KMS-11 (cell line): ENCODE measurements around the gene HNRNPAB.
A peak's percentile ranks its signal among the peaks of the same experiment; 100 is the strongest.

ENCODE experiments used
- H2AFZ ChIP-seq: fragments of 200-600 bp; sonication (generic); 2 replicates; pipeline ENCODE4 v1.6.1; 2016; ENCODE audit warnings: antibody characterized with exemption, mixed run types, low read depth
- H3K27ac ChIP-seq: fragments of 200-600 bp; sonication (generic); 2 replicates; pipeline ENCODE4 v1.6.1; 2016; ENCODE audit warnings: mild to moderate bottlenecking, mixed run types
- H3K27me3 ChIP-seq: fragments of 200-600 bp; sonication (generic); 2 replicates; pipeline ENCODE4 v1.6.1; 2017; ENCODE audit warnings: mild to moderate bottlenecking, low read depth, mixed run types, moderate library complexity; ENCODE audit not compliant: insufficient read depth
- H3K36me3 ChIP-seq: fragments of 200-600 bp; sonication (generic); 2 replicates; pipeline ENCODE4 v1.6.1; 2017; ENCODE audit warnings: mild to moderate bottlenecking, mixed run types; ENCODE audit not compliant: insufficient read depth
- H3K4me1 ChIP-seq: fragments of 200-600 bp; sonication (generic); 2 replicates; pipeline ENCODE4 v1.6.1; 2016; ENCODE audit warnings: mild to moderate bottlenecking, low read depth, mixed run types; ENCODE audit not compliant: poor library complexity, severe bottlenecking
- H3K4me2 ChIP-seq: fragments of 200-600 bp; sonication (generic); 2 replicates; pipeline ENCODE4 v1.7.0; 2016; ENCODE audit warnings: mild to moderate bottlenecking, mixed run types
- H3K4me3 ChIP-seq: fragments of 200-600 bp; sonication (generic); IDR thresholded peaks from 2 replicates; pipeline ENCODE4 v1.6.1; 2017; ENCODE audit warnings: low read depth, low read length, mixed read lengths; ENCODE audit not compliant: insufficient read depth
- H3K79me2 ChIP-seq: fragments of 200-600 bp; sonication (generic); 2 replicates; pipeline ENCODE4 v1.6.1; 2016; ENCODE audit warnings: low read depth, mixed run types; ENCODE audit not compliant: insufficient read depth
- H3K9ac ChIP-seq: fragments of 200-600 bp; sonication (generic); 2 replicates; pipeline ENCODE4 v1.6.1; 2016; ENCODE audit warnings: mild to moderate bottlenecking, mixed run types
- H4K20me1 ChIP-seq: fragments of 200-600 bp; sonication (generic); 2 replicates; pipeline ENCODE4 v1.6.1; 2016; ENCODE audit warnings: mild to moderate bottlenecking, mixed run types; ENCODE audit not compliant: insufficient read depth
- TF ChIP-seq, protein P1 (sequence below): fragments of 200-600 bp; sonication (generic); conservative IDR thresholded peaks from 2 replicates; pipeline ENCODE4 v1.6.1; 2017; ENCODE audit warnings: low read depth, mild to moderate bottlenecking, antibody characterized with exemption, low read length, moderate library complexity, mixed read lengths

HNRNPAB gene

DNA sequence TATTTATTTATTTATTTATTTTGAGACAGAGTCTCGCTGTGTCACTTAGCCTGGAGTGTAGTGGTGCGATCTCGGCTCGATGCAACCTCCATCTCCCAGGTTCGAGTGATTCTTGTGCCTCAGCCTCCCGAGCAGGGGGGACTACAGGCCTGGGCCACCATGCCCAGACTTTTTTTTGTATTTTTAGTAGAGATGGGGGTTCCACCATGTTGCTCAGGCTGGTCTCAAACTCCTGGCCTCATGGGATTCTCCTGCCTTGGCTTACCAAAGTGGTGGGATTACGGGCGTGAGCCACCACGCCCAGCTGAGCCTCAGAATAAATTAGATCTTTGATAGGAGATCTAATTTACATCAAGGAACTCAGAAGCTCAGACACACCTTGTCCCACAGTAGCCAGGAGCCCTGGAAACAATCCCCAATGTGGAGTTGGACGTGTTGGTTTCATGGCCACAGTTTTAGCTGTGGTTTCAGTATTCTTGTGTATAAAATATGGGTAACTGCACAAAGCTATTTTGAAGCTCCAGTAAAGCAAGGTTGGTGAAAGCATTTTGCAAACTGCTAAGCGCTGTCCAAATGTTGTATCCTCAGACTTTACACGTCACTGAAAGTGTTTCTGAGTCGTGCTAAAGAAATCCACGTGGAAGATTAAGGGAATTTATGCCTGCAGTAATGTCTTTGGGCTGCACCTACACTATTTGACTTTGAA is 3.0 kb upstream of the HNRNPAB start:
- Histone ChIP-seq H3K36me3 (peaks cover 5% of the 10 kb centered on the region; the same call in 1 of the 2 replicates), H3K4me3 (no peak overlapping the region), H4K20me1 (peaks cover 12% of the 10 kb centered on the region), H3K4me2 (no peak overlapping the region), H2AFZ (no peak overlapping the region), H3K27ac (no peak overlapping the region), H3K79me2 (peaks cover 20% of the 10 kb centered on the region), H3K27me3 (no peaks in the 10 kb centered on the region), H3K9ac (no peak overlapping the region), H3K4me1 (peaks cover 2% of the 10 kb centered on the region)
- TF ChIP-seq, protein P1, sequence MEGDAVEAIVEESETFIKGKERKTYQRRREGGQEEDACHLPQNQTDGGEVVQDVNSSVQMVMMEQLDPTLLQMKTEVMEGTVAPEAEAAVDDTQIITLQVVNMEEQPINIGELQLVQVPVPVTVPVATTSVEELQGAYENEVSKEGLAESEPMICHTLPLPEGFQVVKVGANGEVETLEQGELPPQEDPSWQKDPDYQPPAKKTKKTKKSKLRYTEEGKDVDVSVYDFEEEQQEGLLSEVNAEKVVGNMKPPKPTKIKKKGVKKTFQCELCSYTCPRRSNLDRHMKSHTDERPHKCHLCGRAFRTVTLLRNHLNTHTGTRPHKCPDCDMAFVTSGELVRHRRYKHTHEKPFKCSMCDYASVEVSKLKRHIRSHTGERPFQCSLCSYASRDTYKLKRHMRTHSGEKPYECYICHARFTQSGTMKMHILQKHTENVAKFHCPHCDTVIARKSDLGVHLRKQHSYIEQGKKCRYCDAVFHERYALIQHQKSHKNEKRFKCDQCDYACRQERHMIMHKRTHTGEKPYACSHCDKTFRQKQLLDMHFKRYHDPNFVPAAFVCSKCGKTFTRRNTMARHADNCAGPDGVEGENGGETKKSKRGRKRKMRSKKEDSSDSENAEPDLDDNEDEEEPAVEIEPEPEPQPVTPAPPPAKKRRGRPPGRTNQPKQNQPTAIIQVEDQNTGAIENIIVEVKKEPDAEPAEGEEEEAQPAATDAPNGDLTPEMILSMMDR = no peak

DNA sequence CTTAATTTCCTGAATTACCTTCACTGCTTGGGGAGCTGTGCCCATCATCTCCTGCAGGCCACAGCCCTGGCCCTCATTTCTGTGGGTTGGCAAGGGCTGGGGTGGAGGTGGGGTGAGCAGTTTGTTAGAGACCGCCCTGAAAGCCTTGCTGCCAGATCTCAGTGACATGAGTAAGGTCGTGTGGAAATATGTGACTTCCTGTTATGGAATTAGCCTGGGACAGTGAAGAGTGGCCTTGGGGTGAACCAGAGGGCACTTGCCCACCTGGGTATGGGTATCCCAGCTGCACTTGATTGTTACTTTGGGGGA is 2.5 kb upstream of the HNRNPAB start:
- Histone ChIP-seq H3K9ac (no peak overlapping the region), H3K4me2 (no peak overlapping the region), H3K27ac (no peak overlapping the region), H2AFZ (no peak overlapping the region), H3K79me2 (peaks cover 25% of the 10 kb centered on the region), H3K4me3 (no peak overlapping the region), H3K36me3 (peaks cover 5% of the 10 kb centered on the region; the same call in 1 of the 2 replicates), H3K27me3 (no peaks in the 10 kb centered on the region), H4K20me1 (peaks cover 17% of the 10 kb centered on the region), H3K4me1 (peaks cover 5% of the 10 kb centered on the region)
- TF ChIP-seq, protein P1 = no peak

DNA sequence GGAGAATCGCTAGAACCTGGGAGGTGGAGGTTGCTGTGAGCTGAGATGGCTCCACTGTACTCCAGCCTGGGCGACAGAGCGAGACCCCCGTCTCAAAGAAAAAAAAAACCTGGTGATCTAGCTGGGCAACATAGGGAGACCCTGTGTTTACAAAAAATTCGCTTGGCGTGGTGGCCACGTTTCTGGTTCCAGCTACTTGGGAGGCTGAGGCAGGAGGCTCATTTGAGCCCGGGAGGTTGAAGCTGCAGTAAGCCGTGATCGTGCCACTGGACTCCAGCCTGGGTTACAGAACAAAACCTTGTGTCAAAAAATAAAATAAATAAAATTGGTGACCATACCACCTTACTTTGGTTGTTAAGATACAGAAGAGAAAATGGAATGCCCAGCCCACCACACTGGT is 1.8 kb upstream of the HNRNPAB start:
- Histone ChIP-seq H2AFZ (no peak overlapping the region), H4K20me1 (peaks cover 23% of the 10 kb centered on the region), H3K27ac (no peak overlapping the region), H3K4me1 (peaks cover 5% of the 10 kb centered on the region), H3K36me3 (peaks cover 5% of the 10 kb centered on the region; the same call in 1 of the 2 replicates), H3K9ac (no peak overlapping the region), H3K4me3 (no peak overlapping the region), H3K27me3 (no peaks in the 10 kb centered on the region), H3K4me2 (no peak overlapping the region), H3K79me2 (peaks cover 32% of the 10 kb centered on the region)
- TF ChIP-seq, protein P1 = no peak

DNA sequence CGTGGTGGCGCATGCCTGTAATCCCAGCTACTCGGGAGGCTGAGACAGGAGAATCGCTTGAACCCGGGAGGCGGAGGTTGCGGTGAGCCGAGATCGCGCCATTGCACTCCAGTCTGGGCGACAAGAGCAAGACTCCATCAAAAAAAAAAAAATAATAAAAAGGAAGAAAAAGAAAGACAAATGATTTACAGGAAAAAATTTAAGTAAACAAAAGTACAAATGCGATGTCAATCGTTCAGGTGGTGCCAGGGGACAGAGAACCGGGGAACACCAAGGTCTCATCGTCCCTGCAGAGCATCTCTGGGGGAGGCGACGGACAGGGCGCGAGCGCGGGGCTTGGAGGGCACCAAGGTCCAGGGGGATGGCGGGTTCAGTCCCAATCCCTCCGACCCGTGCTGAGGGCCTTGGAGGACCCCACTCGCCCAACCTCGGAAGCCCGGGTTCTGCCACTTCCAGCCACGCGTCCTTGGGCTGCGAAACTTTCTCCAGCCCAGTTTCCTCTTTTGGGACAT is 607 bp upstream of the HNRNPAB start:
- Histone ChIP-seq H3K4me3 (no peak overlapping the region), H3K4me2 (0 out of 2 replicates have a peak overlapping the region, but pooled peaks have one; percentile 25), H3K27me3 (no peaks in the 10 kb centered on the region), H4K20me1 (peaks cover 35% of the 10 kb centered on the region), H2AFZ (peak overlapping the region; percentile 76), H3K79me2 (peaks cover 43% of the 10 kb centered on the region), H3K36me3 (peaks cover 5% of the 10 kb centered on the region; the same call in 1 of the 2 replicates), H3K27ac (peak overlapping the region; percentile 79), H3K9ac (peak overlapping the region; percentile 90), H3K4me1 (peaks cover 5% of the 10 kb centered on the region)
- TF ChIP-seq, protein P1 = no peak
